ENCODE results near the gene PGK1.

DNA sequence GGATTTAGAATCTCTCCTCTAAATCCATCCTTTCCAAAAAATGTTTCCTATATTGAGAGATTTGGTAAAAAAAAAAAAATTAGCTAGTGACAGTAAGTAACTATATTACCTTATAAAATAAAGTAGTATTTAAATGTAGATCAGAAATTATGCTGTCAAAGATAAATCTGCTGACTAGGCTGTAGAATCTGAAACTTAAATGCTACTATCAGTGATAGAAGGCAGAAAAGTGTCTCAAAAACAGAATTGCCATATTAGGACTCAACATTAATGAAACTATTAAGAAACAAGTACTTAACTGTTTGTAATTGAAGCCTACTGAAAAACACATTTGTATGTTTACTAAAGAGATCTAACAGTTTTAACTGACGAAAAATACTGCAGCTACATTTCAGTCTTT lies 27.1 kb downstream of the PGK1 start:
- TF ChIP-seq, protein P1, sequence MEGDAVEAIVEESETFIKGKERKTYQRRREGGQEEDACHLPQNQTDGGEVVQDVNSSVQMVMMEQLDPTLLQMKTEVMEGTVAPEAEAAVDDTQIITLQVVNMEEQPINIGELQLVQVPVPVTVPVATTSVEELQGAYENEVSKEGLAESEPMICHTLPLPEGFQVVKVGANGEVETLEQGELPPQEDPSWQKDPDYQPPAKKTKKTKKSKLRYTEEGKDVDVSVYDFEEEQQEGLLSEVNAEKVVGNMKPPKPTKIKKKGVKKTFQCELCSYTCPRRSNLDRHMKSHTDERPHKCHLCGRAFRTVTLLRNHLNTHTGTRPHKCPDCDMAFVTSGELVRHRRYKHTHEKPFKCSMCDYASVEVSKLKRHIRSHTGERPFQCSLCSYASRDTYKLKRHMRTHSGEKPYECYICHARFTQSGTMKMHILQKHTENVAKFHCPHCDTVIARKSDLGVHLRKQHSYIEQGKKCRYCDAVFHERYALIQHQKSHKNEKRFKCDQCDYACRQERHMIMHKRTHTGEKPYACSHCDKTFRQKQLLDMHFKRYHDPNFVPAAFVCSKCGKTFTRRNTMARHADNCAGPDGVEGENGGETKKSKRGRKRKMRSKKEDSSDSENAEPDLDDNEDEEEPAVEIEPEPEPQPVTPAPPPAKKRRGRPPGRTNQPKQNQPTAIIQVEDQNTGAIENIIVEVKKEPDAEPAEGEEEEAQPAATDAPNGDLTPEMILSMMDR (IDR thresholded peaks at IDR 0.05 in 8 of 11, conservative IDR thresholded peaks at IDR 0.05 in 3 of 11): no peak
- TF ChIP-seq POLR2A (IDR thresholded peaks at IDR 0.05): no peak
- no peak for TF ChIP-seq POLR2AphosphoS5 (IDR thresholded peaks at IDR 0.05)
